ENCODE measurements around the gene HYCC1. TPM values are rescaled to one million over a fixed set of nuclear protein-coding genes. Genes with fewer than 3 reads are reported as not detected.

Gene HYCC1
- polyA plus RNA-seq, 3 donors, result 4.7 to 12.7 (median 12.1) TPM

DNA sequence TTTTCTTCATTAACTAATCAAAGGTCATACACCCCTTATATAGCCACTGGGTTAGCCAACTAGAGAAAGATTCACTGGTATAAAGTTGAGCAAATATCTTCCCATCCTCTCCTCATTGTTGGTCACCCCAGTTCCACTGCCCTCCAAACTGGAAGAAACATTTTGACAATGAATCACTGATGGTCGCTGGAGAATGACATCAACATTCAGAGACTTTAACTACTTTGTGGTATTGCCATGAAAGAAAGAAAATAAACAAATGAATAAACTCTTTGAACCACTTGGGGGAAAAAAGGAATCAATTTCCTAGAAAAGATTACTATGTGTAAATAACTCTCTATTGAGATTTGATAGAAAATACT, 23.4 kb downstream of the HYCC1 start:
- no peaks in the 10 kb centered on the region for H3K9me3 Mint-ChIP-seq
- H3K27ac Mint-ChIP-seq, result no peak overlapping the region

DNA sequence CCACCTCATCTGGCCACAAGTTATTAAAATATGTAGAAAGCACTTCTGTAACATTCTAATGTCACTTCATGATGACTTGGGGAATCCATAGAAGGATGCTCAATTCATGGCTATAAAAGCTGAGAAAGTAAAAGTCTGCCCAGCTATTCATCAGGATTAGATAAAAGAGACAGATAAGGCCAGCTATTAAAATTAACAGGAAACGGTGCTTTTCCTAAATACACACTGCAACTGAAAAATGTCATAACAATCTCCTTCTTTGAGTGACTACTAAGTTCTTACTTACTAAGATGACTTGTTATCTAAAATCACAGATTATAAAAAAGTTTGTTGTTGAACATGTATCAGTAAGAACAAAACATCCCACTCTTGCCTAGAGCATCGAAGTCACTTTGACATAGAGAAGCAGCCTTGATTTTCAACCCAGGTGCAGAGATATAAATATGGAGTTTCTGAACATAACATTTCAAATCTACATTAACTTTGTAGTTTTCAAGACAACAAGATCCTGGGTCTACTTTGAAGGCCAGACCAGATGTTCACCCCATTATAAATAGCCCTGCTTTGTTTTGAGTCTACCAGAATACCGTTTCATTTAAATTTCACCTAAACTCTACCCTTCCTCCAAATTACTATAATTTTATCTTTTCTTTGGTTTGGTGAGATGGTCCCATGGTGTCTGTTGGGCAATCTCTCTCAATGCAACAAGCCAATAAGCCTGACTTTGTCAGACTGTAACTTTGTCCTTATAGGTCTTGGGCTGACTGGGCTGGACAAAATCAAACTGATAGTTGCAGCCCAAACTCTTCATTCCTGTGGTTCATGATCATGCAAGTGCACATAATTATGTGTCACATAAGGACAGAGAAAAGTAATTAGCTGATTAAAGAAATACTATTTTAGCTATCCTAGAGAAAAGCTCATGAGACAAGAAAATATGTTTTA, 24.0 kb downstream of the HYCC1 start:
- H3K4me1 ChIP-seq (ENCODE audit: control insufficient read depth in 1 of 2, insufficient read depth in 2 of 2, low read length in 2 of 2), result no peaks in the 10 kb centered on the region
- intact Hi-C loops (cut with micrococcal nuclease), result no loop called here

More for the DNA sequence above, 23.4 kb downstream of the HYCC1 start:
- TF ChIP-seq, protein P1, sequence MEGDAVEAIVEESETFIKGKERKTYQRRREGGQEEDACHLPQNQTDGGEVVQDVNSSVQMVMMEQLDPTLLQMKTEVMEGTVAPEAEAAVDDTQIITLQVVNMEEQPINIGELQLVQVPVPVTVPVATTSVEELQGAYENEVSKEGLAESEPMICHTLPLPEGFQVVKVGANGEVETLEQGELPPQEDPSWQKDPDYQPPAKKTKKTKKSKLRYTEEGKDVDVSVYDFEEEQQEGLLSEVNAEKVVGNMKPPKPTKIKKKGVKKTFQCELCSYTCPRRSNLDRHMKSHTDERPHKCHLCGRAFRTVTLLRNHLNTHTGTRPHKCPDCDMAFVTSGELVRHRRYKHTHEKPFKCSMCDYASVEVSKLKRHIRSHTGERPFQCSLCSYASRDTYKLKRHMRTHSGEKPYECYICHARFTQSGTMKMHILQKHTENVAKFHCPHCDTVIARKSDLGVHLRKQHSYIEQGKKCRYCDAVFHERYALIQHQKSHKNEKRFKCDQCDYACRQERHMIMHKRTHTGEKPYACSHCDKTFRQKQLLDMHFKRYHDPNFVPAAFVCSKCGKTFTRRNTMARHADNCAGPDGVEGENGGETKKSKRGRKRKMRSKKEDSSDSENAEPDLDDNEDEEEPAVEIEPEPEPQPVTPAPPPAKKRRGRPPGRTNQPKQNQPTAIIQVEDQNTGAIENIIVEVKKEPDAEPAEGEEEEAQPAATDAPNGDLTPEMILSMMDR (IDR thresholded peaks at IDR 0.05), result no peak
- H3K4me2 ChIP-seq (replicated peaks; ENCODE audit: extremely low read depth, low read length, poor library complexity, severe bottlenecking), result no peak overlapping the region
- no peaks in the 10 kb centered on the region for H3K27me3 ChIP-seq (ENCODE audit: control insufficient read depth in 2 of 2, insufficient read depth in 2 of 2, low read length in 2 of 2)
- Mint-ChIP-seq H3K4me1 (peaks cover 8% of the 10 kb centered on the region), H3K36me3 (peaks cover 27 to 35% of the 10 kb centered on the region in 2 donors), H3K27me3 (ENCODE audit: low read depth in 3 of 3) (peaks cover 0 to 3% (median 2%) of the 10 kb centered on the region in 3 donors), H3K4me3 (no peak overlapping the region)
- peaks cover 27% of the 10 kb centered on the region for H3K79me2 ChIP-seq (ENCODE audit: insufficient read depth, low read length)
- DNase-seq, result no peak
- H2AFZ ChIP-seq (ENCODE audit: insufficient read depth, low read depth, low read length, poor library complexity, severe bottlenecking), result no peak overlapping the region
- no peak overlapping the region for H3K27ac ChIP-seq (ENCODE audit: low read depth in 1 of 2, low read length in 2 of 2)
- H3K4me3 ChIP-seq (replicated peaks in 1 of 3; ENCODE audit: low read depth in 2 of 3, low read length in 3 of 3), result no peak overlapping the region
- intact Hi-C loops (cut with micrococcal nuclease), result no loop called here
- peaks cover 52% of the 10 kb centered on the region for H4K20me1 ChIP-seq (ENCODE audit: insufficient read depth, low read length)
- no peaks in the 10 kb centered on the region for H3K4me1 ChIP-seq (ENCODE audit: control insufficient read depth in 1 of 2, insufficient read depth in 2 of 2, low read length in 2 of 2)
- no peak overlapping the region for H3K9ac ChIP-seq (ENCODE audit: insufficient read depth, low read length, poor library complexity, severe bottlenecking)
- H3K9me3 ChIP-seq (replicated peaks in 1 of 2; ENCODE audit: control insufficient read depth in 1 of 2, insufficient read depth in 1 of 2, low read length in 2 of 2), result no peaks in the 10 kb centered on the region
- WGBS (ENCODE audit: insufficient coverage), result no CpG with 5 or more reads among the region's 1 CpG
- H3K36me3 ChIP-seq (replicated peaks in 1 of 2; ENCODE audit: control insufficient read depth in 1 of 2, insufficient read depth in 2 of 2, low read length in 2 of 2), result peaks cover 0 to 20% of the 10 kb centered on the region in 2 donors

More for the DNA sequence above, 24.0 kb downstream of the HYCC1 start:
- Mint-ChIP-seq H3K4me3 (no peak overlapping the region), H3K27me3 (ENCODE audit: low read depth in 3 of 3) (peaks cover 0 to 2% (median 0%) of the 10 kb centered on the region in 3 donors), H3K36me3 (peaks cover 29 to 35% of the 10 kb centered on the region in 2 donors), H3K27ac (no peak overlapping the region), H3K4me1 (peaks cover 6% of the 10 kb centered on the region), H3K9me3 (no peaks in the 10 kb centered on the region)
- no peak overlapping the region for H3K9ac ChIP-seq (ENCODE audit: insufficient read depth, low read length, poor library complexity, severe bottlenecking)
- H3K79me2 ChIP-seq (ENCODE audit: insufficient read depth, low read length), result peaks cover 21% of the 10 kb centered on the region
- TF ChIP-seq, protein P1 (IDR thresholded peaks at IDR 0.05), result no peak
- H3K9me3 ChIP-seq (replicated peaks in 1 of 2; ENCODE audit: control insufficient read depth in 1 of 2, insufficient read depth in 1 of 2, low read length in 2 of 2), result no peaks in the 10 kb centered on the region
- no peak for DNase-seq
- peaks cover 0 to 20% of the 10 kb centered on the region in 2 donors for H3K36me3 ChIP-seq (replicated peaks in 1 of 2; ENCODE audit: control insufficient read depth in 1 of 2, insufficient read depth in 2 of 2, low read length in 2 of 2)
- H3K4me3 ChIP-seq (replicated peaks in 1 of 3; ENCODE audit: low read depth in 2 of 3, low read length in 3 of 3), result no peak overlapping the region
- H3K4me2 ChIP-seq (replicated peaks; ENCODE audit: extremely low read depth, low read length, poor library complexity, severe bottlenecking), result no peak overlapping the region
- H2AFZ ChIP-seq (ENCODE audit: insufficient read depth, low read depth, low read length, poor library complexity, severe bottlenecking), result no peak overlapping the region
- peaks cover 45% of the 10 kb centered on the region for H4K20me1 ChIP-seq (ENCODE audit: insufficient read depth, low read length)
- H3K27me3 ChIP-seq (ENCODE audit: control insufficient read depth in 2 of 2, insufficient read depth in 2 of 2, low read length in 2 of 2), result no peaks in the 10 kb centered on the region
- H3K27ac ChIP-seq (ENCODE audit: low read depth in 1 of 2, low read length in 2 of 2), result no peak overlapping the region
- no CpG with 5 or more reads among the region's 3 CpGs for WGBS (ENCODE audit: insufficient coverage)

Data from CD14-positive monocyte (primary cell).